ENCODE data around the gene HHIPL1. TPM values are rescaled to one million over a fixed set of nuclear protein-coding genes. Genes with fewer than 3 reads are reported as not detected.

Gene HHIPL1
- total RNA-seq, 2 experiments from 2014 or later = not detected

- H3K36me3 Mint-ChIP-seq (ENCODE audit: low read depth) = peaks cover 6% of the 10 kb centered on the region
- ATAC-seq (no peak), DNase-seq (no peak)
- no peak overlapping the region for H3K27ac Mint-ChIP-seq
- ChIA-PET POLR2A (no interaction called here), CTCF (no interaction called here)
- H3K27me3 Mint-ChIP-seq (ENCODE audit: low read depth) = peaks cover 2% of the 10 kb centered on the region
- peaks cover 25% of the 10 kb centered on the region for H3K9me3 Mint-ChIP-seq (ENCODE audit: insufficient read depth)
- no peaks in the 10 kb centered on the region for H3K4me1 Mint-ChIP-seq (ENCODE audit: low read depth)
- no peak overlapping the region for H3K4me3 Mint-ChIP-seq
Observed at GRCh38 chr14:99706107-99706900, 61.4 kb downstream of the HHIPL1 start.

DNA sequence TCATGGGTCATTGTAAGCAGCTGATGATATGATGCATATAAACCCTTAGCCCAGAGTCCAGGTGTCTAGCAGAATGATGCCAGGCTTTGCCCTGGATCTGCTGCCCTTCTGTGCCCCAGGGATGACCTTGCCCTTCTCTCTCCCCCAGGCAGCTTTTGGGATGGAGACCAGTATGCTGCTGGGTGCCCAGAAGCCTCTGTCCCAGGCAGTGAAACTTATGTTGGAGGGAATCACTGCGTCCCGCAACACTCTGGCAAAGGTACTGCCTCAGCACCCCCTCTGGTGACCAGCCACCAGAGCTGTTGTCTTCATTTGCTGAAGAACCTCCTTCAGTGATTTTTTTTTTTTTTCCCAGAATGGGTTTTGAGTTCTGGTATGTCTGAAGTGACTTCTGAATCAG, 62.5 kb downstream of the HHIPL1 start:
- peaks cover 2% of the 10 kb centered on the region for H3K27me3 Mint-ChIP-seq (ENCODE audit: low read depth)
- peaks cover 20% of the 10 kb centered on the region for H3K9me3 Mint-ChIP-seq (ENCODE audit: insufficient read depth)
- no peak for ATAC-seq
- H3K4me1 Mint-ChIP-seq (ENCODE audit: low read depth) = no peaks in the 10 kb centered on the region
- POLR2A ChIA-PET = no interaction called here
- H3K4me3 Mint-ChIP-seq = no peak overlapping the region
- CTCF ChIA-PET = no interaction called here
- H3K36me3 Mint-ChIP-seq (ENCODE audit: low read depth) = peaks cover 6% of the 10 kb centered on the region
- no peak overlapping the region for H3K27ac Mint-ChIP-seq
- no peak for DNase-seq

DNA sequence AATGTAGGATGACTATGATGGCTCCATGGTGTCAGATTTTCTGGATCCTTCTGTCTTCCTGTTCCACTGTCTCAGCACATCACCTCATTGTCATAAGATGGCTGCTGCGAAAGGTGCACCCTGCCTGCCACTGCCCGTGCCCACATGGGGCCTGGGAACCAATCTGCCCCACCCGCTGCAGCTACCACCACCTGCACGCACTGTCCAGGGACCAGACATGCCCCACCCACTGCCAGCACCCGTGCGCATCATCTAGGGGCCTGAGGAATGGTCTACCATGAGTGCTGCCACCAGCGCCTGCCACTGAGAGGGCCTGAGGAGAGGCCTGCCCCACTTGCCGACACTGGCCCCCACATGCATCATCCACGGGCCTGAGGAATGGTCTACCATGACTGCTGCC, 63.0 kb downstream of the HHIPL1 start:
- Mint-ChIP-seq H3K27me3 (ENCODE audit: low read depth) (peaks cover 5% of the 10 kb centered on the region), H3K4me1 (ENCODE audit: low read depth) (no peaks in the 10 kb centered on the region)

DNA sequence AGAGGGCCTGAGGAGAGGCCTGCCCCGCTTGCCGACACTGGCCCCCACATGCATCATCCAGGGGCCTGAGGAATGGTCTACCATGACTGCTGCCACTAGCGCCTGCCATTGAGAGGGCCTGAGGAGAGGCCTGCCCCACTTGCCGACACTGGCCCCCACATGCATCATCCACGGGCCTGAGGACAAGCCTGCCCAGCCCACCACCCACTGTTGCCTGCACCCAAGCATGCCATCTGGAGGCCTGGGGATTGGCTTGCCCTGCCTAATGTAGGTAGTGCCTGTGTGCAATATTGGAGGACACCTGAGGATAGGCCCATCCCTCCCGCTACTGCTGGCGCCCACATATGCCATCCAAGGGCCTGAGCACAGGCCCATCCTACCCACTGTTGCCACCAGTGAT, 63.5 kb downstream of the HHIPL1 start:
- Mint-ChIP-seq H3K27me3 (ENCODE audit: low read depth) (peaks cover 7% of the 10 kb centered on the region), H3K9me3 (ENCODE audit: insufficient read depth) (peaks cover 14% of the 10 kb centered on the region), H3K27ac (no peak overlapping the region), H3K4me1 (ENCODE audit: low read depth) (no peaks in the 10 kb centered on the region), H3K36me3 (ENCODE audit: low read depth) (peaks cover 2% of the 10 kb centered on the region), H3K4me3 (no peak overlapping the region)
- ChIA-PET CTCF (no interaction called here), POLR2A (no interaction called here)
- ATAC-seq (no peak), DNase-seq (no peak)

More for the DNA sequence above, 63.0 kb downstream of the HHIPL1 start:
- POLR2A ChIA-PET = no interaction called here
- H3K27ac Mint-ChIP-seq = no peak overlapping the region
- DNase-seq (no peak), ATAC-seq (no peak)
- CTCF ChIA-PET = no interaction called here
- no peak overlapping the region for H3K4me3 Mint-ChIP-seq
- peaks cover 19% of the 10 kb centered on the region for H3K9me3 Mint-ChIP-seq (ENCODE audit: insufficient read depth)
- peaks cover 6% of the 10 kb centered on the region for H3K36me3 Mint-ChIP-seq (ENCODE audit: low read depth)

DNA sequence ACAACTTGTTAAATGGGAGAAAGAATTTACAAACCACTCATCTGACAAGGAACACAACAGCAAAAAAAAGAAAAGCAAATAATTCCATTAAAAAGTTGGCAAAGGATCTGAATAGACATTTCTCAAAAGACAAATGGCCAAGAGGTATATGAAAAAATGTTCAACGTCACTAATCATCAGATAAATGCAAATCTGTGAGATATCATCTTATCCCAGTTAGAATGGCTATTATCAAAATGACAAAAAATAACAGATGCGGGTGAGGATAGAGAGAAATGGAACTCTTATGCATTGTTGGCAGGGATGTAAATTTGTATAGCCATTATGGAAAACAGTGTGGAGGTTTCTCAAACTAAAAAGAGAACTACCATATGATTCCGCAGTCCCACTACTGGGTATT, 69.0 kb downstream of the HHIPL1 start:
- Mint-ChIP-seq H3K36me3 (ENCODE audit: low read depth) (no peaks in the 10 kb centered on the region), H3K4me1 (ENCODE audit: low read depth) (no peaks in the 10 kb centered on the region), H3K27me3 (ENCODE audit: low read depth) (peaks cover 15% of the 10 kb centered on the region), H3K4me3 (no peak overlapping the region), H3K9me3 (ENCODE audit: insufficient read depth) (no peaks in the 10 kb centered on the region), H3K27ac (no peak overlapping the region)
- ATAC-seq (no peak), DNase-seq (no peak)
- POLR2A ChIA-PET = no interaction called here
- CTCF ChIA-PET = no interaction called here

DNA sequence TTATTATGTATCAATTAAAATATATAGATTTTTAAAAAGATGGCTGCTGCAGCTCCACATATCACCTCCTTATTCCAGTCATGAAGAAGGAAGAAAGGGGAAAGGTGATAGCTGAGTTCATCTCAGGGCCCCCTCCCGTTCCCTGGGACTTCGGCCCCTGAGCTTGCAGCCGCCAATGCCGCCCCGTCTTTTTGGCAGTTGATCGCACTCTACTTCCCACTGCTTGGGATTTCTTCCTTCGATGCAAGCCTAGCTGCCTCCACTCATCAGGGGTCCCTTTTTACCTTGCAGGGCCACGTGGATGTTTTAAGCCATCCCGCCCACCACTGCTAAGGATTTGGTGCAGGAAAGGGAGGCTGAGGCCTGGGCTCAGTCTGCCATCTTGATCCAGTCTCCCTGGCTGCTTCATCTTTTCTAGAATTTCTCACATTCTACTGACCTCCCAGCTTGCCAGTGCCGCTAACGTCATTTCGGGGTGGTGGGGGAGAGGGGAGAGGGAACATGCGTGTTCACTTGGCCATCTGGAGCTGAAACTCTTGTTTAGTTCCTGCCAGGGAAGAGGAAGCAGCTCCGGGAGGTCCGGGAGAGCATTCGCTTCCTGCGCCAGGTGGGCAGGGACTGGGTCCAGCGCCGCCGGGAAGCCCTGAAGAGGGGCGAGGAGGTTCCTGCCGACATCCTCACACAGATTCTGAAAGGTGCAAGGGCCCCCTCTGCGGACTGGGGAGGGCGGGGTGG, 70.5 kb downstream of the HHIPL1 start:
- Mint-ChIP-seq H3K9me3 (ENCODE audit: insufficient read depth) (no peaks in the 10 kb centered on the region), H3K27ac (no peak overlapping the region), H3K4me3 (no peak overlapping the region), H3K36me3 (ENCODE audit: low read depth) (no peaks in the 10 kb centered on the region), H3K27me3 (ENCODE audit: low read depth) (peaks cover 17% of the 10 kb centered on the region), H3K4me1 (ENCODE audit: low read depth) (no peaks in the 10 kb centered on the region)
- DNase-seq (peak; percentile 12), ATAC-seq (no peak)
- ChIA-PET POLR2A (no interaction called here), CTCF (interaction anchor here (1.2 kb wide), 1 partner anchor 15 kb away, joined by 8 read pairs; no protein-coding TSS in a partner anchor)

DNA sequence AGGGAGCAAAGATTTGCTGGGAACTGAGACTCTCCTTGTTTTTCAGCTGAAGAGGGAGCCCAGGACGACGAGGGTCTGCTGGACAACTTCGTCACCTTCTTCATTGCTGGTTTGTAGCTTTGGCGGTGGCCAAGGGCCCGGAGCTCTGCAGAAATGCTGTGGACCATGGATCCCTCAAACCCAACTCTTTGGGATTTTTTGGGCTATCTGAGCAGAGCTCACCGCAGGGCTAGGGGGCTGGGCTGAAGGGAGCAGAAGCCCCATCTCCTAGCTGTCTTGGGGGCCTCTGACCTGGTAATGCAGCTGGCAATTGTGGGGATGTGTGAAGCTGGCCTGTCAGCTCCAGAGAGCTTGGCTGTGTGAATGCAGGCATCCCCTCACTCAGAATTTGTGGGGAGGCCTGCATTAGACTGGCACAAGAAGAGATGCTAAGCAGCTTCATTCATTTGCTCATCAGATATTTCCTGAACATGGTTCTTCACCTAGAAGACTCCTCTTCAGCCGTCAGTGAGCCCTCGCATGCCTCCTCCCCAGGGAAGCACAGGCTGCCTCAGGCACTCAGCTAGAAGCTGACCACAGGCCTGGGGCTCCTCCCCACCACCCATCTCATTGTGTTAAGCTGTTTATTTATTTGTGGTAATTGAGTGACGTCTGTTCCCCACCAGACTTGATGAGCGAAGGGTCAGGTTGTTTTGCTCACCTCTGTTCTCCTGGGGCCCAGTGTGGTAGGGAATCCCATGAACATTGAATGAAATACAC, 71.3 kb downstream of the HHIPL1 start:
- ATAC-seq (no peak), DNase-seq (no peak)
- POLR2A ChIA-PET = no interaction called here
- H3K27ac Mint-ChIP-seq = no peak overlapping the region
- H3K4me1 Mint-ChIP-seq (ENCODE audit: low read depth) = no peaks in the 10 kb centered on the region
- no peak overlapping the region for H3K4me3 Mint-ChIP-seq
- H3K9me3 Mint-ChIP-seq (ENCODE audit: insufficient read depth) = no peaks in the 10 kb centered on the region
- CTCF ChIA-PET = interaction anchor here (1.2 kb wide), 1 partner anchor 14 kb away, joined by 8 read pairs; no protein-coding TSS in a partner anchor
- peaks cover 17% of the 10 kb centered on the region for H3K27me3 Mint-ChIP-seq (ENCODE audit: low read depth)
- no peaks in the 10 kb centered on the region for H3K36me3 Mint-ChIP-seq (ENCODE audit: low read depth)

DNA sequence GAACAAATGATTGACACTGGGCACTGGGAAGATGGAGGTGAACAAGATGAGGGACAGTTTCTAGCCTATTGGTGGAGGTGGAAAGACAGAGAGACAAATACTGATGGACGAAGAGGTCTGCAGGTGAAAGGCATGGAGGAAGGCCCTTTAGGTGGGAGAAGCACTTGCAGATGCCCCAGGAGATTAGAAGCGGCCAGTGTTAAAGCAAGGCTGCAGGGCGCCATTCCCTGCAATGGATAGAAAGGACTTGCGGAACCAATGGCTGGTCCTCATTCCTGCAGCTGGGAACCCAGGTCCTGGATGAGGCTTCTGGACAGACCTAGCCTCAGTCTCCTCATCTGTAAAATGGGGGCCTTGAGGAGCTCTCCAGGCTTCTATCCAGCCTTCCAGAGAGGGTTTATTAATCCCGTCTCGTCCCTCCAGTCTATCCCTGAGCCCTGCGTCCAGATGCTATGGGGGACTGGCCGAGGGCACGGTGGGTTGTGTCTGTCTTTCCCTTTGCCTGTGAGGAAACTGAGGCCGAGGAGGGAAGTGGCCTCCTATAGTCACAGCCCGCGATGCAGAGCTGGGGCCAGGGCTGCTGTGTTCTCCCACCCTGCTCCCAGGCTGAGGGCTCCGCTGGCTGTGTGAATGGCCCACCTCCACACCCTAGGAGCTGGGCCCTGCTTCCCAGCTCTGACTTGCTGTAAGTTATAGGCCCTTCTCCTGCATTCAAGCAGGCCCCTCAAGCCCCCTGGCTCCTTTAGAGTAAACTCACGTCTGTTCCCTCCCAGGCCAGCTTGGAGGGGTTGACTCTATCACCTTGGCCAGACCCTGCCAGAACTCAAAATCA, 72.1 kb downstream of the HHIPL1 start:
- Mint-ChIP-seq H3K9me3 (ENCODE audit: insufficient read depth) (no peaks in the 10 kb centered on the region), H3K27me3 (ENCODE audit: low read depth) (peaks cover 17% of the 10 kb centered on the region), H3K4me1 (ENCODE audit: low read depth) (no peaks in the 10 kb centered on the region), H3K4me3 (no peak overlapping the region), H3K27ac (no peak overlapping the region), H3K36me3 (ENCODE audit: low read depth) (no peaks in the 10 kb centered on the region)
- ChIA-PET CTCF (interaction anchor here (1.0 kb wide), 1 partner anchor 13 kb away, joined by 3 read pairs; no protein-coding TSS in a partner anchor), POLR2A (no interaction called here)
- no peak for ATAC-seq
- peak; percentile 17 for DNase-seq

DNA sequence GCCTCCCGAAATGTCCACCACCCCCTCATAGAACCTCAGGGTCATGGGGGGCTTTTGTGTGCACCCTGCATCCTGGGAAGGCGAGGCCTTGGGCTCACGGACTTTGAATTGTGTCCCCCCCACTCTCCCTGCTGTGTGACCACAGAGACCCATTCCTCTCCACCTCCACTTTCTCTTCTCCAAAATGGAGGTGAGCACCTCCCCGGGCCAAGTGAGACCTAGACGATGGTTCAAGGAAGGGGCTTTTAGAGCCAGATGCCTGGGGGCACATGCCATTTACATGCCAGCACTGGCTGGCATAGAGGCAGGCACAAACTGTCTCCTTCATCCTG, 72.7 kb downstream of the HHIPL1 start:
- Mint-ChIP-seq H3K27ac (no peak overlapping the region), H3K27me3 (ENCODE audit: low read depth) (peaks cover 17% of the 10 kb centered on the region), H3K4me1 (ENCODE audit: low read depth) (no peaks in the 10 kb centered on the region), H3K4me3 (no peak overlapping the region), H3K36me3 (ENCODE audit: low read depth) (no peaks in the 10 kb centered on the region), H3K9me3 (ENCODE audit: insufficient read depth) (no peaks in the 10 kb centered on the region)
- no peak for ATAC-seq
- ChIA-PET CTCF (interaction anchor here (1.0 kb wide), 1 partner anchor 12 kb away, joined by 3 read pairs; no protein-coding TSS in a partner anchor), POLR2A (no interaction called here)
- no peak for DNase-seq

DNA sequence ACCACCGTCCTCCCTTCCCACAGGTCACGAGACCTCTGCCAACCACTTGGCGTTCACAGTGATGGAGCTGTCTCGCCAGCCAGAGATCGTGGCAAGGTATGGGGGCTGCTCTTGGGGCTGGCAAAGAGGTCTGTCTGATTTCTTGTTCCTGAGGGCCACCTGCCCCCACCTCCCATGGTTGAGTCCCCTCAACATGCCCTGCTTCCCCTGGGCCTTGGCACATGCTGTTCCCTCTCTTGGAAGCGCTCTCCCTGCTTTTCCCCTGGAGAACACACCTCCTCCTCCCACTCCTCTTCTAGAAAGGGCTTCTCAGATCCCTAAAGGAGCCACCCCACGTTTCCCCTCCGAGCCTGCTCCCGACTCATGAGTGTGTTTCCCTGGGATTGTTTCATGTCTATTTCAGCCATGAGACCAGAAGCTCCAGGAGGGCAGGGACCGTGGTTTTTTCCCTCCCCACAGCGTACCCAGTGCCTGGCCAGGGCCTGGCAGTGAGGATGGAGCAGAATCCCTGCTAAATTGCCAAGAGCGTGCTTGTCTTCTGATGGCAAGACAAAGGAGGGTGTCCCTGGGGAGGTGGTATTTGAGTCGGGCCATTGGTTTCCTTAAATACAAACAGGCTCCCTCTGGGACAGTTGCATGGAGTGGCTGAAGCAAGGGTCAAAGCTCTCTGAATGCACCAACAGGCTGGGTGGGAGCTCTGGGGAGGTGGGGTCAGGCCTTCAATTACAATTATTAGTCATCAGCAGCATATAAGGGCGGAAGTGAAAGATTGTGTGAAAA, 73.3 kb downstream of the HHIPL1 start:
- H3K9me3 Mint-ChIP-seq (ENCODE audit: insufficient read depth) = no peaks in the 10 kb centered on the region
- CTCF ChIA-PET = interaction anchor here (1.0 kb wide), 1 partner anchor 12 kb away, joined by 3 read pairs; no protein-coding TSS in a partner anchor
- H3K36me3 Mint-ChIP-seq (ENCODE audit: low read depth) = no peaks in the 10 kb centered on the region
- DNase-seq = peak; percentile 18
- no peaks in the 10 kb centered on the region for H3K4me1 Mint-ChIP-seq (ENCODE audit: low read depth)
- ATAC-seq = no peak
- H3K4me3 Mint-ChIP-seq = no peak overlapping the region
- POLR2A ChIA-PET = no interaction called here
- no peak overlapping the region for H3K27ac Mint-ChIP-seq
- H3K27me3 Mint-ChIP-seq (ENCODE audit: low read depth) = peaks cover 14% of the 10 kb centered on the region

DNA sequence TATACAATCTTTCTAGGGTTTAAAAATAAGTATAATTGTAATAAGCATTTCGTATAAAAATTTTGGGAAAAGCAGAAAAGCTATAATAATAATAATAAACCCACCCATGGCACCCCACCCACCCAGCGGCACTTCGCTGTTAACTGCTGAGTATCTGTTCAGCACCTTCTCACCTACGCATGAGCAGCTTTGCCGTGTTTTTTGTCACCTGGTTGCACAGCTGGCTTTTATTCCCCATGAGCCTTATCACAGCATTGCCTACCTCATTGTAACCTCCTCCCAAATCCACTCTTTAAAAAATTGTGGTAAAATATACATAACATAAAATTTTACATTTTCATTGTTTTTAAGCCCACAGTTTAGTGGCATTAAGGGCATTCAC, 73.9 kb downstream of the HHIPL1 start:
- no peaks in the 10 kb centered on the region for H3K4me1 Mint-ChIP-seq (ENCODE audit: low read depth)
- POLR2A ChIA-PET = no interaction called here
- no peak overlapping the region for H3K4me3 Mint-ChIP-seq
- CTCF ChIA-PET = interaction anchor here (0.7 kb wide), 1 partner anchor 14 kb away, joined by 4 read pairs; no protein-coding TSS in a partner anchor
- ATAC-seq = no peak
- no peak overlapping the region for H3K27ac Mint-ChIP-seq
- no peak for DNase-seq
- no peaks in the 10 kb centered on the region for H3K9me3 Mint-ChIP-seq (ENCODE audit: insufficient read depth)
- H3K27me3 Mint-ChIP-seq (ENCODE audit: low read depth) = peaks cover 12% of the 10 kb centered on the region
- no peaks in the 10 kb centered on the region for H3K36me3 Mint-ChIP-seq (ENCODE audit: low read depth)

All from activated CD8-positive, alpha-beta T cell treated with anti-CD3 and anti-CD28 coated beads, Interleukin-2, amount 10 ng/mL, durations not matched to agents 7 days and 5 days (primary cell).